NB4 (cell line): Measurements from ENCODE around the gene TUBB4B.

ENCODE experiments used
- DNase-seq: peaks from one replicate; pipeline ENCODE4 v3.0.0; 2010; ENCODE audit warnings: low read depth
- H3K4me3 ChIP-seq: one replicate; pipeline ENCODE4 v1.5.1; 2011; ENCODE audit warnings: mild to moderate bottlenecking, low read depth, low read length, moderate library complexity
- MYC ChIP-seq: IDR thresholded peaks from 2 replicates; pipeline ENCODE4 v1.6.1; 2011; ENCODE audit warnings: low read depth, low read length
- POLR2A ChIP-seq: IDR thresholded peaks from 2 replicates; pipeline ENCODE4 v1.6.1; 2011; ENCODE audit warnings: mild to moderate bottlenecking; ENCODE audit not compliant: insufficient read length; ENCODE audit errors: extremely low read depth
- TF ChIP-seq, protein P1 (sequence below): IDR thresholded peaks from 2 replicates; pipeline ENCODE4 v1.6.1; 2011; ENCODE audit warnings: low read depth, low read length
- TF ChIP-seq, protein P2 (sequence below): IDR thresholded peaks from one replicate; pipeline ENCODE4 v1.5.1; 2012; ENCODE audit warnings: low read depth, low read length

TUBB4B gene

GRCh38 chr9:137220317-137221094 lies 20.6 kb upstream of the TUBB4B start:
- TF ChIP-seq, protein P1, sequence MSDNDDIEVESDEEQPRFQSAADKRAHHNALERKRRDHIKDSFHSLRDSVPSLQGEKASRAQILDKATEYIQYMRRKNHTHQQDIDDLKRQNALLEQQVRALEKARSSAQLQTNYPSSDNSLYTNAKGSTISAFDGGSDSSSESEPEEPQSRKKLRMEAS = no peak
- TF ChIP-seq MYC = no peak
- TF ChIP-seq POLR2A = no peak
- TF ChIP-seq, protein P2, sequence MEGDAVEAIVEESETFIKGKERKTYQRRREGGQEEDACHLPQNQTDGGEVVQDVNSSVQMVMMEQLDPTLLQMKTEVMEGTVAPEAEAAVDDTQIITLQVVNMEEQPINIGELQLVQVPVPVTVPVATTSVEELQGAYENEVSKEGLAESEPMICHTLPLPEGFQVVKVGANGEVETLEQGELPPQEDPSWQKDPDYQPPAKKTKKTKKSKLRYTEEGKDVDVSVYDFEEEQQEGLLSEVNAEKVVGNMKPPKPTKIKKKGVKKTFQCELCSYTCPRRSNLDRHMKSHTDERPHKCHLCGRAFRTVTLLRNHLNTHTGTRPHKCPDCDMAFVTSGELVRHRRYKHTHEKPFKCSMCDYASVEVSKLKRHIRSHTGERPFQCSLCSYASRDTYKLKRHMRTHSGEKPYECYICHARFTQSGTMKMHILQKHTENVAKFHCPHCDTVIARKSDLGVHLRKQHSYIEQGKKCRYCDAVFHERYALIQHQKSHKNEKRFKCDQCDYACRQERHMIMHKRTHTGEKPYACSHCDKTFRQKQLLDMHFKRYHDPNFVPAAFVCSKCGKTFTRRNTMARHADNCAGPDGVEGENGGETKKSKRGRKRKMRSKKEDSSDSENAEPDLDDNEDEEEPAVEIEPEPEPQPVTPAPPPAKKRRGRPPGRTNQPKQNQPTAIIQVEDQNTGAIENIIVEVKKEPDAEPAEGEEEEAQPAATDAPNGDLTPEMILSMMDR = no peak
- no peak for DNase-seq
- no peak overlapping the region for H3K4me3 ChIP-seq

DNA sequence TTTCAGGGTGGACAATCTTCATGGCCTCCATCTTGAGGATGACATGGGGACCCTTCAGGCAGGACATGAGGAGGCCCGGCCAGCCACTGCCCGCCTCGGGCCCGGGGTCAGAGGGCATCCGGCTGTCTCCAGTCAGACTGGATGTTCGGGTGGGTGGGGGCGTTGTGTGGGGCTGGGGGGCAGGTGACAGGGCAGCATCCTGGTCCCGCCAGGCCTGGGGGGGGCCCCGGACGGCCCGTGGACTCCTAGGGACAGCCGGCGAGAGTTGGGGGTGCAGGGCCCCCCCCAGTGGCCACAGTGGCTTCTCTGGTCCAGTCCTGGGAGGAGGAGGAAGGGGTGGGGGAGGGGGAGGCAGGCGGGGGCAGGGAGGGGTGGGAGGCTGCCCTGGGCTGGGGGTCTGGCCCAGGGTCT lies 20.0 kb upstream of the TUBB4B start:
- TF ChIP-seq, protein P2 = no peak
- TF ChIP-seq POLR2A (no peak), MYC (no peak)
- TF ChIP-seq, protein P1 = no peak
- H3K4me3 ChIP-seq = no peak overlapping the region
- no peak for DNase-seq

- H3K4me3 ChIP-seq = no peak overlapping the region
- TF ChIP-seq, protein P1 = no peak
- no peak for DNase-seq
Measured at GRCh38 chr9:137221506-137222111, 19.5 kb upstream of the TUBB4B start.

GRCh38 chr9:137222190-137223077 lies 18.7 kb upstream of the TUBB4B start, which contains the start of gene RNF208:
Gene RNF208, minus strand, starts transcription at chr9:137222240. Its CDS starts 1,028 bp downstream, at chr9:137221212.
- H3K4me3 ChIP-seq = peak within 1 kb of the TSS; percentile 47
- TF ChIP-seq, protein P2 = no peak
- no peak for TF ChIP-seq MYC
- TF ChIP-seq, protein P1 = no peak
- no peak for TF ChIP-seq POLR2A
- no peak for DNase-seq

DNA sequence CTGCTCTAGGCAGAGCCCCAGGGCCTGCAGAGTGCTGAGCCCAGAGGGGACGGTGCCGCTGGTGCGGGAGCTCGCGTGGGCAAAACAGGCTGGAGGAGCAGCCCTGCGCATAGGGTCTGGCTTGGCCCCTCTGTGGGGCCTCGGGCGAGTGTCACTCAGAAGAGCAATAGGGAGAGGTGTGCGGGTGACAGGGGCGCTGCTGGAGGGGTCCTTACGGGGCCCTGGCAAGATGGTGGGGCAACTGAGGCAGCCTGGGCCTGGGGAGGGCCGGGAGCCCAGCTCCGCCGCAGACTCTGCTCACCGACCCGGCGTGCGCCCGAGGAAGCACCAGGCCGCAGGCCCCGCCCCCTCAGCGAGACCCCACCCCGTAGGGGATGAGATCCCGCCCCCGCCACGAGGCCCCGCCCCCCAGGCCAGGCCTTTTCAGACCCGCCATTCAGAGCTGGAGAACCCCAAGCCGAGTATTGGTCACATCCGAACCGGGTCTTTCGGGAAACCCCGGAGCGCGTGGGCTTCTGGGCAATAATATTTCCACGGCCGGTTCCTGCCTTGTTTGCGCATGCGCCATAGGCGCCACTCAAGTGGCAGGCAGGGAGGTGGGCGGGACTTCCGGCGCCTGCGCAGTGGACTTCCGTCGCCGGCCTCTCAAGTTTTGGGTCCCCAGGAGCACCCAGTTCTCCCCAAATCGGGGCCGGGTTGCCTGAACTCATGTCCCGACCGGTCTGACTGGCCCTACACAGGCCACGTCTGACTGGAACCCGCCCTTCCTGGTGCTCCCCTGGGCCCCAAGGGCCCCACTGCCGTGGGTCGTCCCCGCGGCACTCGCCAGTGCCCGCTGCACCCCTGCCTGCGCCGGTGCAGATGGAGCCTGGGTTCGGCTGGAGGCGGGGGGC lies 17.8 kb upstream of the TUBB4B start:
- TF ChIP-seq MYC (peak; percentile 80), POLR2A (peak; percentile 71)
- TF ChIP-seq, protein P1 = peak; percentile 76
- TF ChIP-seq, protein P2 = no peak
- peak; percentile 96 for DNase-seq
- peak overlapping the region; percentile 68 for H3K4me3 ChIP-seq
